ENCODE data around the gene ARHGAP28. TPM values are rescaled to one million over a fixed set of nuclear protein-coding genes. Genes with fewer than 3 reads are reported as not detected.

The ARHGAP28 gene
- total RNA-seq, 1 experiment from 2014 or later, result 0.41 TPM

DNA sequence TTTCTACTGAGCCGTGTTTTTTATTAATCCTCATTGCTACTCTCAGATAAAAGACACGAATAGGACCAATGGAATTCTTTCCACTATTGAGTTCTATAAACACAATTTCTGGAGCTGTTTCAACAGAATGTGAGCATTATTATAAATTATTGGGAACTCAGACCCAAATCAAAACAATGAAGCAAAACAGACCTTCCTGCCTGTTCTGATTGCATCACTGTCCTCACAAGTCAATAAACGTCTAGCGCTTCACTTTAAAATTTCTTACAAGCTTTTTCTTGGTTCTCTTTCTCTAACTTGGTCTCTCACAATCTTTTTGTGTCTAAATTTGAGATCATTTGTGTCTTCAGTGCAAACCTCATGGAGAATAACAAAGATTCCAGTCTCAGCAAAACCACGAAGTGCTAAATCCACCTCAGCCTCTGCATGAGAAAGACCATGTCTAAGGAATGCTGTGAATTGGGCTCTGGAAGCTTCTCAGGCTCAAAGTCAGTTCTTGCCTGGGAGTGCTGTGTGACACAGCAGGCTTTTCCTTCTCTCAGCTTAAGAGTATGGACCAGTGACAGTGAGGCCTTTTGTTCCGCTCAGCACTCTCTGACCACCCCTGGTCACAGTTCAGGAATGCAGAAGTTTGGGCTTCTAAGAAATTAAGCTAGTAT lies 22.8 kb downstream of the ARHGAP28 start:
- Histone ChIP-seq H3K27ac (ENCODE audit: low read length) (no peak overlapping the region), H3K36me3 (ENCODE audit: control insufficient read depth, insufficient read depth, low read length) (no peaks in the 10 kb centered on the region), H3K9me3 (ENCODE audit: control insufficient read depth, insufficient read depth, low read depth, low read length) (no peaks in the 10 kb centered on the region), H3K4me1 (ENCODE audit: control insufficient read depth, insufficient read depth, low read length) (no peaks in the 10 kb centered on the region), H3K4me3 (ENCODE audit: low read depth in 2 of 2, low read length in 2 of 2) (no peak overlapping the region), H3K27me3 (ENCODE audit: control insufficient read depth, insufficient read depth, low read length) (no peaks in the 10 kb centered on the region)
- no TSS peak for BruUV-seq (replicated peaks)
- TF ChIP-seq POLR2AphosphoS5 (IDR thresholded peaks at IDR 0.05; ENCODE audit: low read depth, low read length), result no peak
- TF ChIP-seq, protein P1, sequence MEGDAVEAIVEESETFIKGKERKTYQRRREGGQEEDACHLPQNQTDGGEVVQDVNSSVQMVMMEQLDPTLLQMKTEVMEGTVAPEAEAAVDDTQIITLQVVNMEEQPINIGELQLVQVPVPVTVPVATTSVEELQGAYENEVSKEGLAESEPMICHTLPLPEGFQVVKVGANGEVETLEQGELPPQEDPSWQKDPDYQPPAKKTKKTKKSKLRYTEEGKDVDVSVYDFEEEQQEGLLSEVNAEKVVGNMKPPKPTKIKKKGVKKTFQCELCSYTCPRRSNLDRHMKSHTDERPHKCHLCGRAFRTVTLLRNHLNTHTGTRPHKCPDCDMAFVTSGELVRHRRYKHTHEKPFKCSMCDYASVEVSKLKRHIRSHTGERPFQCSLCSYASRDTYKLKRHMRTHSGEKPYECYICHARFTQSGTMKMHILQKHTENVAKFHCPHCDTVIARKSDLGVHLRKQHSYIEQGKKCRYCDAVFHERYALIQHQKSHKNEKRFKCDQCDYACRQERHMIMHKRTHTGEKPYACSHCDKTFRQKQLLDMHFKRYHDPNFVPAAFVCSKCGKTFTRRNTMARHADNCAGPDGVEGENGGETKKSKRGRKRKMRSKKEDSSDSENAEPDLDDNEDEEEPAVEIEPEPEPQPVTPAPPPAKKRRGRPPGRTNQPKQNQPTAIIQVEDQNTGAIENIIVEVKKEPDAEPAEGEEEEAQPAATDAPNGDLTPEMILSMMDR (IDR thresholded peaks at IDR 0.05), result no peak
- no peak for TF ChIP-seq TCF7L2 (IDR thresholded peaks at IDR 0.05; ENCODE audit: low read depth, low read length)
- no peak for TF ChIP-seq SIN3A (IDR thresholded peaks at IDR 0.05; ENCODE audit: borderline replicate concordance, insufficient read depth, low read depth, low read length)
- TF ChIP-seq, protein P2, sequence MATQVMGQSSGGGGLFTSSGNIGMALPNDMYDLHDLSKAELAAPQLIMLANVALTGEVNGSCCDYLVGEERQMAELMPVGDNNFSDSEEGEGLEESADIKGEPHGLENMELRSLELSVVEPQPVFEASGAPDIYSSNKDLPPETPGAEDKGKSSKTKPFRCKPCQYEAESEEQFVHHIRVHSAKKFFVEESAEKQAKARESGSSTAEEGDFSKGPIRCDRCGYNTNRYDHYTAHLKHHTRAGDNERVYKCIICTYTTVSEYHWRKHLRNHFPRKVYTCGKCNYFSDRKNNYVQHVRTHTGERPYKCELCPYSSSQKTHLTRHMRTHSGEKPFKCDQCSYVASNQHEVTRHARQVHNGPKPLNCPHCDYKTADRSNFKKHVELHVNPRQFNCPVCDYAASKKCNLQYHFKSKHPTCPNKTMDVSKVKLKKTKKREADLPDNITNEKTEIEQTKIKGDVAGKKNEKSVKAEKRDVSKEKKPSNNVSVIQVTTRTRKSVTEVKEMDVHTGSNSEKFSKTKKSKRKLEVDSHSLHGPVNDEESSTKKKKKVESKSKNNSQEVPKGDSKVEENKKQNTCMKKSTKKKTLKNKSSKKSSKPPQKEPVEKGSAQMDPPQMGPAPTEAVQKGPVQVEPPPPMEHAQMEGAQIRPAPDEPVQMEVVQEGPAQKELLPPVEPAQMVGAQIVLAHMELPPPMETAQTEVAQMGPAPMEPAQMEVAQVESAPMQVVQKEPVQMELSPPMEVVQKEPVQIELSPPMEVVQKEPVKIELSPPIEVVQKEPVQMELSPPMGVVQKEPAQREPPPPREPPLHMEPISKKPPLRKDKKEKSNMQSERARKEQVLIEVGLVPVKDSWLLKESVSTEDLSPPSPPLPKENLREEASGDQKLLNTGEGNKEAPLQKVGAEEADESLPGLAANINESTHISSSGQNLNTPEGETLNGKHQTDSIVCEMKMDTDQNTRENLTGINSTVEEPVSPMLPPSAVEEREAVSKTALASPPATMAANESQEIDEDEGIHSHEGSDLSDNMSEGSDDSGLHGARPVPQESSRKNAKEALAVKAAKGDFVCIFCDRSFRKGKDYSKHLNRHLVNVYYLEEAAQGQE (IDR thresholded peaks at IDR 0.05; ENCODE audit: insufficient read depth in 1 of 2, low read depth in 2 of 2, low read length in 1 of 2), result no peak
- ChIA-PET CTCF (no interaction called here), POLR2A (no interaction called here)
- no peak for DNase-seq (ENCODE audit: low read depth, low spot score)
- ATAC-seq, result no peak
- intact Hi-C loops (cut with micrococcal nuclease; ENCODE audit: unreplicated experiment), result no loop called here
- in situ Hi-C loops (cut with HindIII; ENCODE audit: low pct_unique_long_range_greater_than_20kb, low sequenced_read_pairs), result no loop called here

DNA sequence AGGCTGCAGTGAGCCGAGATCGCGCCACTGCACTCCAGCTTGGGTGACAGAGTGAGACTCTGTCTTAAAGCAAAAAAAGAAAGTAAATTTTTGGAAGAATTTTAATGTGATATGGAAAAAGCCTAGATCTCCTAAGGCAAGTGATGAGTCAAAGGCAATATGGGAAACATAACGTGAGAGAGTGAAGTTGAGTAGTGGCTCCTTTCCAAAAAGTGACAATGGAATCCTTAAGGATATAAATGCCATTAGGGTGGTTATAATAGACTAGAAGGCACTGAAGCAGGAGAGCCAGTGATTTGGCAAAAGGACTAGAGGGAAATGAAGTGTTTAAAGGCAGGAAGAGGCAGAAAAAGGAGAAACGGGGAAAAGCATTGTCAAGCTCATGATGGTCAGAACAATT lies 25.6 kb downstream of the ARHGAP28 start:
- ATAC-seq (no peak), DNase-seq (ENCODE audit: low read depth, low spot score) (no peak)
- no peaks in the 10 kb centered on the region for H3K36me3 ChIP-seq (ENCODE audit: control insufficient read depth, insufficient read depth, low read length)
- H3K9me3 ChIP-seq (ENCODE audit: control insufficient read depth, insufficient read depth, low read depth, low read length), result no peaks in the 10 kb centered on the region
- intact Hi-C loops (cut with micrococcal nuclease; ENCODE audit: unreplicated experiment), result no loop called here
- H3K27ac ChIP-seq (ENCODE audit: low read length), result no peak overlapping the region
- H3K27me3 ChIP-seq (ENCODE audit: control insufficient read depth, insufficient read depth, low read length), result no peaks in the 10 kb centered on the region
- no TSS peak for BruUV-seq (replicated peaks)
- TF ChIP-seq, protein P2 (IDR thresholded peaks at IDR 0.05; ENCODE audit: insufficient read depth in 1 of 2, low read depth in 2 of 2, low read length in 1 of 2), result no peak
- no peak for TF ChIP-seq SIN3A (IDR thresholded peaks at IDR 0.05; ENCODE audit: borderline replicate concordance, insufficient read depth, low read depth, low read length)
- TF ChIP-seq, protein P1 (IDR thresholded peaks at IDR 0.05), result no peak
- TF ChIP-seq POLR2AphosphoS5 (IDR thresholded peaks at IDR 0.05; ENCODE audit: low read depth, low read length), result no peak
- TF ChIP-seq TCF7L2 (IDR thresholded peaks at IDR 0.05; ENCODE audit: low read depth, low read length), result no peak
- ChIA-PET CTCF (no interaction called here), POLR2A (no interaction called here)
- no peak overlapping the region for H3K4me3 ChIP-seq (ENCODE audit: low read depth in 2 of 2, low read length in 2 of 2)
- no peaks in the 10 kb centered on the region for H3K4me1 ChIP-seq (ENCODE audit: control insufficient read depth, insufficient read depth, low read length)
- in situ Hi-C loops (cut with HindIII; ENCODE audit: low pct_unique_long_range_greater_than_20kb, low sequenced_read_pairs), result no loop called here
